ENCODE measurements around the gene GZMB. TPM values are rescaled to one million over a fixed set of nuclear protein-coding genes. Genes with fewer than 3 reads are reported as not detected.

GZMB gene
- total RNA-seq, 1 experiment from 2014 or later: not detected

- Histone ChIP-seq H3K4ac (ENCODE audit: low read depth, low read length) (no peak overlapping the region), H4K8ac (replicated peaks; ENCODE audit: insufficient read length, low read depth, low read length) (no peak overlapping the region), H3K23me2 (ENCODE audit: insufficient read length, low read depth, low read length, poor library complexity, severe bottlenecking) (no peaks in the 10 kb centered on the region), H3K9ac (ENCODE audit: extremely low read depth, insufficient read length, low read length) (no peak overlapping the region), H3K56ac (ENCODE audit: insufficient read length, low read depth, low read length) (no peak overlapping the region), H2BK12ac (ENCODE audit: insufficient read length, low read depth, low read length) (no peak overlapping the region), H3K9me3 (ENCODE audit: control insufficient read depth, low read depth, low read length) (no peaks in the 10 kb centered on the region), H2AK5ac (ENCODE audit: insufficient read length, low read length) (no peak overlapping the region), H3K79me2 (ENCODE audit: insufficient read depth, low read length) (no peaks in the 10 kb centered on the region), H2BK5ac (ENCODE audit: insufficient read length, low read length) (no peak overlapping the region), H3K27ac (ENCODE audit: insufficient read length, low read depth, low read length) (no peak overlapping the region), H4K91ac (ENCODE audit: insufficient read length, low read depth, low read length) (no peak overlapping the region), H2BK120ac (ENCODE audit: low read depth, low read length, poor library complexity, severe bottlenecking) (no peak overlapping the region), H3K23ac (ENCODE audit: insufficient read length, low read depth, low read length) (no peak overlapping the region), H2BK20ac (ENCODE audit: low read depth, low read length, poor library complexity, severe bottlenecking) (no peak overlapping the region), H3K27me3 (ENCODE audit: insufficient read depth, low read length) (no peaks in the 10 kb centered on the region), H4K20me1 (ENCODE audit: control insufficient read depth, insufficient read depth, insufficient read length) (no peaks in the 10 kb centered on the region), H3K79me1 (ENCODE audit: insufficient read depth, low read depth, low read length, poor library complexity, severe bottlenecking) (no peaks in the 10 kb centered on the region), H2BK15ac (ENCODE audit: low read depth, low read length) (no peak overlapping the region), H3K4me2 (ENCODE audit: insufficient read depth, insufficient read length, low read length) (no peak overlapping the region), H4K5ac (ENCODE audit: insufficient read length, low read depth, low read length) (no peak overlapping the region), H3K14ac (ENCODE audit: insufficient read depth, low read length) (no peak overlapping the region), H3T11ph (ENCODE audit: low read length) (no peak overlapping the region), H2AFZ (ENCODE audit: low read length) (no peak overlapping the region), H3K18ac (ENCODE audit: insufficient read length, low read depth, low read length) (no peak overlapping the region), H3K4me1 (ENCODE audit: insufficient read depth, low read length) (no peaks in the 10 kb centered on the region)
- no peak overlapping the region for H3K27ac Mint-ChIP-seq
- H3K4me1 Mint-ChIP-seq: no peaks in the 10 kb centered on the region
- H3K27me3 Mint-ChIP-seq (ENCODE audit: low read depth): peaks cover 5% of the 10 kb centered on the region
- no CpG with 5 or more reads among the region's 4 CpGs for WGBS (ENCODE audit: extremely low coverage, insufficient read length, low lambda C conversion rate)
- H3K4me3 Mint-ChIP-seq: no peak overlapping the region
- H3K9me3 Mint-ChIP-seq: peaks cover 0 to 70% of the 10 kb centered on the region in 2 experiments; a peak in 2 of 5 replicates
- DNase-seq: no peak
- peaks cover 0 to 19% (median 0%) of the 10 kb centered on the region in 3 experiments; a peak in 2 of 7 replicates for H3K36me3 Mint-ChIP-seq (ENCODE audit: insufficient read depth in 1 of 3, low read depth in 3 of 3)
- TF ChIP-seq, protein P1, sequence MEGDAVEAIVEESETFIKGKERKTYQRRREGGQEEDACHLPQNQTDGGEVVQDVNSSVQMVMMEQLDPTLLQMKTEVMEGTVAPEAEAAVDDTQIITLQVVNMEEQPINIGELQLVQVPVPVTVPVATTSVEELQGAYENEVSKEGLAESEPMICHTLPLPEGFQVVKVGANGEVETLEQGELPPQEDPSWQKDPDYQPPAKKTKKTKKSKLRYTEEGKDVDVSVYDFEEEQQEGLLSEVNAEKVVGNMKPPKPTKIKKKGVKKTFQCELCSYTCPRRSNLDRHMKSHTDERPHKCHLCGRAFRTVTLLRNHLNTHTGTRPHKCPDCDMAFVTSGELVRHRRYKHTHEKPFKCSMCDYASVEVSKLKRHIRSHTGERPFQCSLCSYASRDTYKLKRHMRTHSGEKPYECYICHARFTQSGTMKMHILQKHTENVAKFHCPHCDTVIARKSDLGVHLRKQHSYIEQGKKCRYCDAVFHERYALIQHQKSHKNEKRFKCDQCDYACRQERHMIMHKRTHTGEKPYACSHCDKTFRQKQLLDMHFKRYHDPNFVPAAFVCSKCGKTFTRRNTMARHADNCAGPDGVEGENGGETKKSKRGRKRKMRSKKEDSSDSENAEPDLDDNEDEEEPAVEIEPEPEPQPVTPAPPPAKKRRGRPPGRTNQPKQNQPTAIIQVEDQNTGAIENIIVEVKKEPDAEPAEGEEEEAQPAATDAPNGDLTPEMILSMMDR (conservative IDR thresholded peaks at IDR 0.05): no peak
Observed at GRCh38 chr14:24664366-24664765, 30.4 kb upstream of the GZMB start.

Data from H9 (cell line).